GM12874 (cell line): ENCODE measurements around the gene PRR19.

Experiments
- CTCF ChIP-seq: IDR thresholded peaks from 2 replicates; pipeline ENCODE4 v1.5.1; 2011; ENCODE audit warnings: low read depth, mild to moderate bottlenecking, control low read depth, low read length, moderate library complexity; ENCODE audit not compliant: insufficient read depth

Gene PRR19, protein sequence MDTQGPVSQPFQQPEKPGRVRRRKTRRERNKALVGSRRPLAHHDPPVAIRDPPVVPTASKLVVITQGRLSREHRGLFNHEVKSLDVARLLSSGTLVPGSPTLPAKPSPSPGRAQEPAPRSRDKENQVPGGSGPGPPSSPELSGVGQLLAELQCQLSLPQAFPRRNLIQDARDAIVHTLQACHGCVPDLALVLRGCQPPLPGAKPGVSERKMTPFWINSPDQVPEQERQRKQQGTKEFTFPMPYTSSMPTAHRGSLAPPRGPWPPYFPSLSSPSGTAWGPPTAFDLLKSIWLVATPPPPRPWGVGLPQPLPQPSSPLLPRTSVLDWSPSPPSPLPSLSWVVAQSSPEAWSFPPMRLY

GRCh38 chr19:42301646-42302203 is at the start of gene PRR19:
Gene PRR19 (plus strand): TSS chr19:42302132. CDS start chr19:42309585, 7,453 bp downstream.
- no peak for TF ChIP-seq CTCF

DNA sequence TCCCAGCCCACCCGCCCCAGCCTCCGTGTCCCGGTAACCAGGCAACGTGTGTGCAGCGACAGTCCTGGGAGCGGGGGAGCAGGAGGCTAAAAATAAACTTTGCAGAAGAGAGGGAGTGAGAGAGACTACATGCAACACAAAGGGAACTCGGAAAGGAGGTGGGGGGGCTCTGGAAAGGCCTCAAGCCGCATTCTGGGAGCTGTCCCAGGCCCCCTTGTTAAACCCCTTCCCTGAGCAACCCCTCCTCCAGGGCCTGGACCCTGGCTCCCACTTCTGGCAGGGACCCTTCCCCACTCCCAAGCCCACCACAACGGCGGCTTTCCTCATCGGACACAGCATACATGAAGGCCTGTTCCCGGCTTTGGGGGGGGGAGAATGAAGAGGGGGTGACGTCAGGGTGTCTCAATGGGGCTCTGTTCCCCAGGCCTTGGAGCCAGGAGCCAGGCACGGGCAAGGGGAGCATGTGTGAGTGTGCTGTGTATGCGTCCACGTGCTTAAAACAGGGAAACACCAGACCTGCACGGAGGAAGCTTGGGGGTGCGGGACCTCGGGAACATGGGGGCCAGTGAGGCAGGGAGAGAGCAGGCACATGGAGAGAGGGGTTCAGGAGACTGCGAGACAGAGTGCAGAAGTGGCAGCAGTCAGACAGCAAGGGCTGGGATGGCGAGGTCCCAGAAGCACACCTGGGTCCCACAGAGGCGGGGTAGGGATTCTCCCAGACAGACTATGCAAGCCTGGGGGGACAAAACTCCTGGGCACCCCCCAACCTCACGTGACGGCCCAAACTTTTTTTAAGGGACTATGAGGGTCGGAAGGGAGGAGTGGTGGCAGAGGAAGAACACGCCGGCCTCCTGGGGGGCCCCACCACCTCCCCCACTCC is 49.3 kb upstream of the PRR19 start:
- no peak for TF ChIP-seq CTCF

DNA sequence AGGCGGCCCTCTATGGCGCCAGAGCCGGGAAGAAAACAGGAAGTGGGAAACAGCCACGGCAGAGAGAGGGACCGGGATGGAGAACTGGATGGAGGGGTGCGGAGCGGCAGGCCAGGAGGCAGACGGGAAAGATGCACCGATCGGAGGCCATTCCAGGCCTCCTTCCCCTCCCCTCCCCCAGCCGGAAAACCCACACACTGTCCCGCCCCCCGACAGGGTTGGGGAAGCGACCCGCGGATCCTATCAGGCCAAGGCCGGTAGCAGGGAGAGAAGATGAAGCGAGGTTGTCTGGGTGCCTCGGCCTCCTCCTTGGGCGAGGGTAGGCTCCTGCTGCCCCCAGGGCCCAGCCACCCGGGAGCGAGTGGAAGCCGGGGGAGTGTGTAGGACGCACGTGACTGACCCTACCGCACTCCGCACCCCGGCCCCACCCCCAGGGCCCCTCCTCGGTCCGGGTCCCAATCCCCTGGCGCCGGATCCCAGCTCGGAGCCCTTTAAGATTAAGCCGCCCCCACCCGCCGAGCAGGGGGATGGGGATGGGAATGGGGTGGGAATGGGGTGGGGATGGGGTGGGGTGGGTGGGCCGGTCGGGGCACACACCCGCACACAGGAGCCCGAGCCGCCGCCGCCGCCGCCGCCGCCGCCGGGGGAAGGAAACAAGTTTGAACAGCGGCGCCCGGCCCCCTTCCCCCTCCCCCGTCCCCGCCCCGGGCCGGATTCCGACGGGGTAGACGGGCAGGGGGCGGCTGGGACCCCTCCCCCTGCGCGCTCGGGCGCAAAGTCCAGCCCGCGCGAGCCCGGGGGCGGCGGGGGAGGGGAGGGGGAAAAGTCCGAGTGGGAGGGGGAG is 48.5 kb upstream of the PRR19 start:
- no peak for TF ChIP-seq CTCF

DNA sequence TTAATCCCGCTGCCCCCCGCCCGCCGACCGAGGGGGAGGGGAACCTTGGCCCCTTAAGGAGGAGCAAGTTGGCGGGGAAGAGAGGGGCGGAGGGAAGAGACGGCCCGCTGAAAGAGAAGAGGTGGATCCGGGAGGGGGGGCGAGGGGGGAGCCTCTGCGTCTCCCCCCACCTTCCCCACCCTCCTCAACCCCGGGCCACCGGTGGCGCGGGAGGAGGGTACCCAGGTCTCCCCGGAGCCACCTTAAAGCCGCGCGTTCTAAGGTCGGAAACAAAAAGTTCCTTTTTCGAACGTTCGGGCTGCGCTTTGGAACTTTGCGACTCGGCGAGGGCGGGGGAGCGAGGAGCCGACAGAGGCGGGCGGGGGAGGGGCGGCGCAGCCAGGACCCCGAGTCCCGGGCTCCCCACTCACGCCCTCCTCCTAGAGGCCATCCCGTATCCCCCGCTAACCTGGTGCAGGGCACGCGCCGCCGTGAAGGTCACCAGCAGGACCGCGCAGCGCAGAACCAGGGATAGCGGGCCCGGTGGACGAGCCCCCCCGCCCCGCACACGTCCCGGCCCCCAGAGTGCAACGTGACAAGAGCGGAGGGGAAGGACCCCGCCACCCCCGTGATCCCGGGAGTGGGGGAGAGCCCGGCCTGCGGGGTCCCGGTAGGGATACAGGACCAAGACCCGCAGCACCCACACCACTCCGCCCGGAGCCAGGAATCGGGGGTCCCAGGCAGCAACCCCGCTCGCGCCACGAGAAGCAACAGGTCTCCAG is 47.7 kb upstream of the PRR19 start:
- no peak for TF ChIP-seq CTCF

- no peak for TF ChIP-seq CTCF
These were observed 46.8 kb upstream of the PRR19 start, which contains the start of gene ERF for GRCh38 chr19:42254850-42255765. Gene ERF (minus strand): TSS chr19:42255128. CDS start chr19:42254999, 129 bp downstream.
